ENCODE data around the gene TXN2.
A peak's percentile ranks its signal among the peaks of the same experiment; 100 is the strongest.
"Not testable (repeated sequence)": the region's sequence is repeated elsewhere in the genome, so short reads cannot be mapped to it uniquely, and the experiment has no call there.

TXN2 gene

DNA sequence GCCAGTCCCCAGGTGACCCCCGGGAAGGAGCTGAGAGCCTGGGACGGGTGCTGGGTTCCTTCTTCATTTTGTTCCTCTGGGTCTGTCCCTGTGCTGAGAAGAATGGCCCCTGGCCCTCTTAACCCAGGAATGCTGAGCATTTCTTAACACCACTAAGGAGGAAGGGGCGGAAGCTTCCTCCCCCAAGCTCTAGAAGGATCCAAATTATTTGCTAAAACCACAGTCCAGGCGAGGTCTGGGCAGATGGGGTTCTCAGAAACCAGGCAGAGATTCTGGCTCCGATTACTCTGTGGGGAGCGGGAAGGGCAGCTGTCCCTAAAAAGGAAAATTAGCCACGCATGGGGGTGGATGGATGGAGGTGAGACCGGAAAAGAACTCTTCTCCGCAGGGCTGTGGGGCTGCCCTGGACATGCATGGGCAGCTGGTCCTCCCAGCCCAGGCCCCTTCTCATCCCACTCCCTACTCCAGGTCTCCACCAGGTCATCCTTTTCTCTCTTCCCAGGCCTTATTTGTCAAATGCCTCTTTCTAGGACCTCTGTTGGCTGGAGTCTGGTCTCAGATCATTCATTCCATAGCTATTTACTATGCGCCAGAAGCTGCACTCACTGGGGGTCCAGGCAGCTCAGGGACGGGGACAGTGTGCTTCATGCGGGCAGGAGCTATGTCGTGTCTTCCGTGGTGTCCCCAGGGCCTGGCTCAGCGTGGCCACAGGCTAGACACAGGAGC lies 48.7 kb downstream of the TXN2 start:
- DNase-seq (ENCODE audit: low spot score) (no peak), FAIRE-seq (no peak)

DNA sequence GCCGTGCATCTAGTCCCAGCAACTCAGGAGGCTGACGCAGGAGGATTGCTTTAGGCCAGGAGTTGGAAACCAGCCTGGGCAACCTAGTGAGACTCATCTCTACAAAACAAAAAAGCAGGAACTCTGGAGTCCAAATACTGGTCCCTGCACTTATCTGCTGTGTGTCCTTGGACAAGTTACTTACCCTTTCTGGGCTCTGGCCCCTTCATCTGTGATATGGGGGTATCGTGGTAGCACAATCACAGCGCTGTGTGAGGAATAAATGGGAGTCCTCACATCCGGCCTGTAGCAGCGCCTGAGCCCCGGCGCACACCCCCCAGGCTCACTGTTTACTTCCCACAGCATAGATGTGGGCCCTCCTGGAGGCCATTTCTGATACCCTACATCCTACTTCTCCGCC lies 49.5 kb downstream of the TXN2 start:
- FAIRE-seq: no peak
- DNase-seq (ENCODE audit: low spot score): no peak

- peak; percentile 24 for FAIRE-seq
- DNase-seq (ENCODE audit: low spot score): peak; percentile 26
These were observed 50.6 kb downstream of the TXN2 start for GRCh38 chr22:36430863-36431262.

- DNase-seq (ENCODE audit: low spot score); FAIRE-seq: not testable (repeated sequence)
These were observed 53.5 kb downstream of the TXN2 start for GRCh38 chr22:36427952-36428351.

- FAIRE-seq (no peak), DNase-seq (ENCODE audit: low spot score) (peak; percentile 13)
These were observed 55.4 kb downstream of the TXN2 start for GRCh38 chr22:36425977-36426523.

- DNase-seq (ENCODE audit: low spot score): no peak
- FAIRE-seq: no peak
These were observed 56.4 kb downstream of the TXN2 start for GRCh38 chr22:36424901-36425579.

DNA sequence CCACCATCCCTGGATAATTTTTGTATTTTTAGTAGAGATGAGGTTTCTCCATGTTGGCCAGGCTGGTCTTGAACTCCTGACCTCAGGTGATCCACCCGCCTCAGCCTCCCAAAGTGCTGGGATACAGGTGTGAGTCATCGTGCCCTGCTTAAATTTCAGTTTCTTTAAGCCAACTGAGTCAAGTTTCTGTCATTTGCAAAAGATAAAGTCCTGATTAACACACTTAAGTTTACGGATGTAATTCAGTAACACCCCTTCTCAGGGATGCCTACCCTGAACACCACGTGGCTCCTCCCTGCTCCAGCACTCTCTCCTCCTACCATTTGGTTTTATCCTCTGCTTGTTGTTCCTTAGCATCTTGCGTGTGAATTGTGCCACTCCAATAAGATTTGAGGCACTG lies 57.0 kb downstream of the TXN2 start:
- DNase-seq (ENCODE audit: low spot score); FAIRE-seq: not testable (repeated sequence)

DNA sequence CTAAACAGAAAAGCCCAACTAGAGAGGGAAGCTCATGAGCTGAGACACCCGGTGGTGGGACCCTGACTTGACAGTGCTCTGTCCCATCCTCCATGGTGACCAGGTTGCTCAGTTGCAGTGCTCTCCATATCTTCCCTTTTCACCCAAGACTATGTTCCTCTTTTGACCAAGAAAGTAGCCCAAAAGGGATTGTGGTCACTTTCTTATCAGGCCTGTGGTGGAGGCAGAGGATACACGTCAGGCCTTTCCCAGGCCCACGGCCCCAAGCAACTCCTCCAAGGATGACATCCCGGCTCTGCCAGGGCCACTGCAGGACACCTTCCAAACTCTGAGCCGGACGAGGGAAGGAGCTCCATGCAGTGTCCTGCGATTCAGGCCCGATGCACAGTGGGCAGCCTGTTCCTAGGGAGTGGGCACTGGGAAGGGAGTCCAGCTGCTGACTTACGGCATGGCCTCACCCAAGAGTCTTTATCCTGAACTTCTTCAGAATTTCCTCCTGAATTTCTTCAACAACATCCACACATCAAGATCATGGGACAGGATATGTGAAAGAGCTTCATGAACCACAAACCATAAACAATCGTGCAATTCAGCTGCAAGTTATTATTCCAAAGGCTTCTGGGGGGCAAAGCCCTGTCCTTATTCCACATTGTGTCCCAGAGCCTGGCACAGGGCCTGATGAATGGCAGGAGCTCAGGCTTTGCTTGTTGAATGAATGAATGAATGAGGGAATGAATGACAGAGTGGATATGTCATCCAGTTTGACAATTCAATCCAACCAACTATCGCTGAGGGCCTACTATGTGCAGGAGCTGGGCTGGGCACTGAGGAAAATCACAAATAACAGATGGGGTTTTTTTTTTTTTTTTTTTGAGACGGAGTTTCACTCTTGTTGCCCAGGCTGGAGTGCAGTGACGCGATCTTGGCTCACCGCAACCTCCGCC lies 57.7 kb downstream of the TXN2 start:
- FAIRE-seq (no peak), DNase-seq (ENCODE audit: low spot score) (no peak)

GRCh38 chr22:36422287-36423014 lies 59.0 kb downstream of the TXN2 start:
- DNase-seq (ENCODE audit: low spot score) (no peak), FAIRE-seq (no peak)

- FAIRE-seq (no peak), DNase-seq (ENCODE audit: low spot score) (peak; percentile 60)
These were observed 61.2 kb downstream of the TXN2 start for GRCh38 chr22:36419912-36420882.

- FAIRE-seq (no peak), DNase-seq (ENCODE audit: low spot score) (no peak)
These were observed 62.1 kb downstream of the TXN2 start for GRCh38 chr22:36419177-36419911.

DNA sequence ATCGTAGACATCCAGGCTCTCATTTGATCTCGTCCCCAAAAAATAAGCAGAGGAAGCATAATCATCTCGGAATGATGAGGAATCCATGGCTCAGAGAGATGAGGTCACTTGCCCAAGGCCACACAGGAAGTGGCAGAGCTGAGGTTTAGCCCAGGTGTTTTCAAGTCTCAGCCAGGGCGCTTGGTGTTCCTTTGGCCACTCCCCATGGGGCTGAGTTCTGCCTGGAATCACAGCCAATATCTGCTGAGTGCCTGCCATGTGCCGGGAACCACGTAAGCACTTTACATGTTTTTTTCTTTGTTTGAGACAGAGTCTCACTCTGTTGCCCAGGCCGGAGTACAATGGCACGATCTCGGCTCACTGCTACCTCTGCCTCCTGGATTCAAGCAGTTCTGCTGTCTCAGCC lies 64.2 kb downstream of the TXN2 start:
- FAIRE-seq (peak; percentile 44), DNase-seq (ENCODE audit: low spot score) (peak; percentile 67)

Measured in RCC 7860 (cell line).